ENCODE data around the gene KAT2B.
"Not testable (repeated sequence)": the region's sequence is repeated elsewhere in the genome, so short reads cannot be mapped to it uniquely, and the experiment has no call there.

Gene KAT2B

GRCh38 chr3:20039765-20040547 is at the start of gene KAT2B:
KAT2B (plus strand) TSS chr3:20040446; CDS start chr3:20040478, 32 bp downstream.
- DNase-seq (ENCODE audit: low read depth in 2 of 2), result peak; percentile 67 to 69

- no peak for DNase-seq (ENCODE audit: low read depth in 2 of 2)
Observed at GRCh38 chr3:19994796-19995195, 45.5 kb upstream of the KAT2B start.

- DNase-seq (ENCODE audit: low read depth in 2 of 2), result no peak
Observed at GRCh38 chr3:19997502-19997901, 42.7 kb upstream of the KAT2B start.

GRCh38 chr3:20001932-20002331 is 38.3 kb upstream of the KAT2B start:
- DNase-seq (ENCODE audit: low read depth in 2 of 2), result no peak

- DNase-seq (ENCODE audit: low read depth in 2 of 2), result no peak
Observed at GRCh38 chr3:20007960-20008359, 32.3 kb upstream of the KAT2B start.

GRCh38 chr3:20008646-20009045 is 31.6 kb upstream of the KAT2B start:
- no peak for DNase-seq (ENCODE audit: low read depth in 2 of 2)

GRCh38 chr3:20012164-20012563 is 28.1 kb upstream of the KAT2B start, which contains the start of gene PP2D1:
PP2D1 (minus strand) TSS chr3:20012264; CDS start chr3:20012072, 192 bp downstream.
- DNase-seq (ENCODE audit: low read depth in 2 of 2), result no peak

GRCh38 chr3:20013396-20013795 is 26.9 kb upstream of the KAT2B start:
- no peak for DNase-seq (ENCODE audit: low read depth in 2 of 2)

- DNase-seq (ENCODE audit: low read depth in 2 of 2), result no peak
Observed at GRCh38 chr3:20015525-20015924, 24.7 kb upstream of the KAT2B start.

GRCh38 chr3:20016076-20016475 is 24.2 kb upstream of the KAT2B start:
- DNase-seq (ENCODE audit: low read depth in 2 of 2), result not testable (repeated sequence)

GRCh38 chr3:20022954-20023622 is 17.2 kb upstream of the KAT2B start:
- DNase-seq (ENCODE audit: low read depth in 2 of 2), result no peak

GRCh38 chr3:20023623-20024405 is 16.4 kb upstream of the KAT2B start:
- DNase-seq (ENCODE audit: low read depth in 2 of 2), result no peak

GRCh38 chr3:20027136-20027535 is 13.1 kb upstream of the KAT2B start:
- no peak for DNase-seq (ENCODE audit: low read depth in 2 of 2)

GRCh38 chr3:20028905-20029331 is 11.3 kb upstream of the KAT2B start:
- DNase-seq (ENCODE audit: low read depth in 2 of 2), result no peak

- DNase-seq (ENCODE audit: low read depth in 2 of 2), result not testable (repeated sequence)
Observed at GRCh38 chr3:20031939-20032338, 8.3 kb upstream of the KAT2B start.

GRCh38 chr3:20035019-20035418 is 5.2 kb upstream of the KAT2B start:
- no peak for DNase-seq (ENCODE audit: low read depth in 2 of 2)

- DNase-seq (ENCODE audit: low read depth in 2 of 2), result no peak
Observed at GRCh38 chr3:20037255-20037996, 2.8 kb upstream of the KAT2B start.

GRCh38 chr3:20038699-20039465 is 1.4 kb upstream of the KAT2B start:
- no peak for DNase-seq (ENCODE audit: low read depth in 2 of 2)

- no peak for DNase-seq (ENCODE audit: low read depth in 2 of 2)
Observed at GRCh38 chr3:20039466-20039764, 831 bp upstream of the KAT2B start.

GRCh38 chr3:20040548-20041196 is 426 bp downstream of the KAT2B start:
- DNase-seq (ENCODE audit: low read depth in 2 of 2), result no peak

Measured in activated CD8-positive, alpha-beta memory T cell treated with anti-CD3 and anti-CD28 coated beads for 4 hours (primary cell).